ENCODE measurements around the gene HS6ST1. TPM values are rescaled to one million over a fixed set of nuclear protein-coding genes. Genes with fewer than 3 reads are reported as not detected.

HS6ST1 gene
- total and polyA plus RNA-seq, 7 donors = 13.6 to 90.9 (median 38.9) TPM

GRCh38 chr2:128290356-128290755 lies 28.3 kb downstream of the HS6ST1 start:
- Histone ChIP-seq H3K9me3 (no peaks in the 10 kb centered on the region), H3K27me3 (ENCODE audit: insufficient read depth in 3 of 3, low read length in 2 of 3) (no peaks in the 10 kb centered on the region), H3K4me3 (no peak overlapping the region), H3K4me1 (peaks cover 24% of the 10 kb centered on the region), H3K27ac (no peak overlapping the region), H3K36me3 (ENCODE audit: insufficient read depth in 1 of 2, low read depth in 1 of 2) (peaks cover 0 to 20% of the 10 kb centered on the region in 2 donors)
- no peak for ATAC-seq
- 94 to 99% (median 94%) methylated on average over 3 of the region's 3 CpGs for WGBS, 3 donors
- TF ChIP-seq, protein P1, sequence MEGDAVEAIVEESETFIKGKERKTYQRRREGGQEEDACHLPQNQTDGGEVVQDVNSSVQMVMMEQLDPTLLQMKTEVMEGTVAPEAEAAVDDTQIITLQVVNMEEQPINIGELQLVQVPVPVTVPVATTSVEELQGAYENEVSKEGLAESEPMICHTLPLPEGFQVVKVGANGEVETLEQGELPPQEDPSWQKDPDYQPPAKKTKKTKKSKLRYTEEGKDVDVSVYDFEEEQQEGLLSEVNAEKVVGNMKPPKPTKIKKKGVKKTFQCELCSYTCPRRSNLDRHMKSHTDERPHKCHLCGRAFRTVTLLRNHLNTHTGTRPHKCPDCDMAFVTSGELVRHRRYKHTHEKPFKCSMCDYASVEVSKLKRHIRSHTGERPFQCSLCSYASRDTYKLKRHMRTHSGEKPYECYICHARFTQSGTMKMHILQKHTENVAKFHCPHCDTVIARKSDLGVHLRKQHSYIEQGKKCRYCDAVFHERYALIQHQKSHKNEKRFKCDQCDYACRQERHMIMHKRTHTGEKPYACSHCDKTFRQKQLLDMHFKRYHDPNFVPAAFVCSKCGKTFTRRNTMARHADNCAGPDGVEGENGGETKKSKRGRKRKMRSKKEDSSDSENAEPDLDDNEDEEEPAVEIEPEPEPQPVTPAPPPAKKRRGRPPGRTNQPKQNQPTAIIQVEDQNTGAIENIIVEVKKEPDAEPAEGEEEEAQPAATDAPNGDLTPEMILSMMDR (IDR thresholded peaks at IDR 0.05) = no peak
- no peak for DNase-seq
- intact Hi-C loops (cut with DNase I) = loop anchor here (5.0 kb wide), 1 partner anchor 113 kb away; no protein-coding TSS in a partner anchor

DNA sequence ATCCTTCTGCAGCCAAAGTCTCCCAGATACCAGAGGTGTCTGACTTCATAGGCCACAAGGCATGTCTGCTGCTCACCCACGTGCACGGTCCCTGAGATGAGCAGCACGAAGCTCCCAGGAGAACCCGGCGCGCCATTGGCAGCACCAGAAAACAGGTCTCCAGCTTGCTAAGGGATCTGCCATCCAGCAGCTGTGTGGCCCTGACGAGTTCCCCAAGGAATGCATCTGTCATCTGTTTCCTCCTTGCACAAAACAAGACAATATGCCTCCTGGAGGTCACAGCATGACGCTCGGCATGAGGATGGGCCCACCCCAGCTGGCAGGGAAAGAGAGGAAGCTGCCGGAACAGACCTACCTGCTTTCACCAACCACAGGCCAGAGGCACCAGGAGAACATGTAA lies 29.2 kb downstream of the HS6ST1 start:
- Histone ChIP-seq H3K9me3 (no peaks in the 10 kb centered on the region), H3K36me3 (ENCODE audit: insufficient read depth in 1 of 2, low read depth in 1 of 2) (peaks cover 0 to 20% of the 10 kb centered on the region in 2 donors), H3K4me3 (no peak overlapping the region), H3K4me1 (peaks cover 21% of the 10 kb centered on the region), H3K27me3 (ENCODE audit: insufficient read depth in 3 of 3, low read length in 2 of 3) (no peaks in the 10 kb centered on the region), H3K27ac (no peak overlapping the region)
- TF ChIP-seq, protein P1 (IDR thresholded peaks at IDR 0.05) = no peak
- 53 to 61% (median 55%) methylated on average over 10 of the region's 10 CpGs for WGBS, 3 donors
- DNase-seq = peak; percentile 12 to 46
- intact Hi-C loops (cut with DNase I) = no loop called here
- ATAC-seq = no peak

DNA sequence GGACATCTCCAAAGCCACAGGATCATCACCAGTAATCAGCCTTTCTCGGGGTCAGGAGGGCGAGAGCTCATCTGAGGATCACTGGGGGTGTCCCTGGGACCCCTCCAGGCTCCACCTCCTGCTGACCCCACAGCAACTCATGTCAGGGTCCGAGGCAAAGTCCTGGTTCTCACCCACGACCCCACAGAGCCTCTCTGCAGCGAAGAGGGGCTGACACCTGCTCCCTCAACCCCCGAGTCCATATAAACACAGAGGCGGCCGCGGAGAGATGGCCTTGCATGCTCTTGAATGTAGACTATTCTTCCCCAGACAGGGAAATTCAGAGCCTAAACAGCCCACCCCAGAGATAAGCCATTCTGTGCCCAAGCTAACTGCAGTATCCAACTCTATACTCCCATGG lies 29.9 kb downstream of the HS6ST1 start:
- peaks cover 0 to 20% of the 10 kb centered on the region in 2 donors for H3K36me3 ChIP-seq (ENCODE audit: insufficient read depth in 1 of 2, low read depth in 1 of 2)
- intact Hi-C loops (cut with DNase I) = no loop called here
- TF ChIP-seq, protein P1 (IDR thresholded peaks at IDR 0.05) = no peak
- ATAC-seq = no peak
- 94 to 97% (median 95%) methylated on average over 9 of the region's 9 CpGs for WGBS, 3 donors
- DNase-seq = peak; percentile 5 to 19
- H3K9me3 ChIP-seq = no peaks in the 10 kb centered on the region
- no peaks in the 10 kb centered on the region for H3K27me3 ChIP-seq (ENCODE audit: insufficient read depth in 3 of 3, low read length in 2 of 3)
- no peak overlapping the region for H3K27ac ChIP-seq
- no peak overlapping the region for H3K4me3 ChIP-seq
- peaks cover 16% of the 10 kb centered on the region for H3K4me1 ChIP-seq

DNA sequence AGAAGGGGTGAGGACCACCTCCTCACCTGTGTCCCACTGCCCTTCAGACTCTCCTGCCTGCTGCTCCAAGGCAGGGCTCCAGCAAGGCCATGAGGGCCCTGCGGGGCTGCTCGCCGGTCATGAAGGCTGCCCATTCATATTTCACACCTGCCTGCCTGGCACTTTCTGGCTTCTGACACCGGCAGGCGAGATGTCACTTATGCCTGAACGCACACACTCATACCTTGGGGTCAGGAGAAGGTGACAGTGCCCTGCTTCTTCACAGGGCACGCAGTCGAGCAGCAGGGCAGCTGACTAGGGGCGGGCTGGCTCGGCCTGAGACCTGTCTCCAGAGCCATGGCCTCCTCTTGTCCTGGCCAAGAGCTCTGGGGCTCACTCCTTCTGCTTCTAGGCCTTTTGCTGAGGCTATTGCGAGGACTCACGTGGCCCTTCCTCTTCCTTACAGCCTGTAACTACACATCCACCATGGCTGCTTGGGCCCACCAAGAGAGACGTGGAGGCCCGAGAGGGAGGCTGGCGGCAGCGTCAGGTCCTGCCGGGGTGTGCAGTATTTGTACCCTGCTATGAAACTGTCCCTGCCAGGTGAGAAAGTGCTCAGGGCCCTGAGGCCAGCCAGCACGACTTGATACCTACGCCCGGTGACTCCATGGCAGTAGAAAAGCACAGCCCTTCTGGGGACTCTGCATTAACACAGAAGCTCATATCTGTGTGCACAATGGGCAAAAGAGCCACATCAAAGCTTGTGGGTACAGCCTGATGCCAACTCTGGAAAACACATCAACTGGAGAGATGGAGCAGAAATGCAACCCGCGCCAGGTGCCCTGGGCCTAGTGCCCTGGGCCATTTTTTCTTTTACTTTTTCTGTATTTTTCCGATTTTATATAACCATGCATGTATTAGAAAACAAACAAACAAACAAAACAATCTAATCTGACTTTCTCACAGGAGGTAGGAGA lies 30.6 kb downstream of the HS6ST1 start:
- peaks cover 0 to 20% of the 10 kb centered on the region in 2 donors for H3K36me3 ChIP-seq (ENCODE audit: insufficient read depth in 1 of 2, low read depth in 1 of 2)
- H3K27me3 ChIP-seq (ENCODE audit: insufficient read depth in 3 of 3, low read length in 2 of 3) = no peaks in the 10 kb centered on the region
- no peak overlapping the region for H3K4me3 ChIP-seq
- TF ChIP-seq, protein P1 (IDR thresholded peaks at IDR 0.05) = no peak
- H3K9me3 ChIP-seq = no peaks in the 10 kb centered on the region
- no peak overlapping the region for H3K27ac ChIP-seq
- H3K4me1 ChIP-seq = peaks cover 11% of the 10 kb centered on the region
- ATAC-seq (no peak), DNase-seq (peak; percentile 10 to 32)
- 87 to 92% (median 90%) methylated on average over 23 of the region's 23 CpGs for WGBS, 3 donors
- intact Hi-C loops (cut with DNase I) = no loop called here
